Jurkat, Clone E6-1 (cell line): ENCODE results near the gene CALHM4.

Source experiments
- DNase-seq: peaks from one replicate; pipeline ENCODE4 v3.0.0-alpha.2; 2011; ENCODE audit warnings: low read depth, low spot score
- H3K4me3 ChIP-seq: 2 replicates; pipeline ENCODE4 v1.5.1; 2011; ENCODE audit warnings: mild to moderate bottlenecking, low read length, control low read depth, moderate library complexity

CALHM4 gene

DNA sequence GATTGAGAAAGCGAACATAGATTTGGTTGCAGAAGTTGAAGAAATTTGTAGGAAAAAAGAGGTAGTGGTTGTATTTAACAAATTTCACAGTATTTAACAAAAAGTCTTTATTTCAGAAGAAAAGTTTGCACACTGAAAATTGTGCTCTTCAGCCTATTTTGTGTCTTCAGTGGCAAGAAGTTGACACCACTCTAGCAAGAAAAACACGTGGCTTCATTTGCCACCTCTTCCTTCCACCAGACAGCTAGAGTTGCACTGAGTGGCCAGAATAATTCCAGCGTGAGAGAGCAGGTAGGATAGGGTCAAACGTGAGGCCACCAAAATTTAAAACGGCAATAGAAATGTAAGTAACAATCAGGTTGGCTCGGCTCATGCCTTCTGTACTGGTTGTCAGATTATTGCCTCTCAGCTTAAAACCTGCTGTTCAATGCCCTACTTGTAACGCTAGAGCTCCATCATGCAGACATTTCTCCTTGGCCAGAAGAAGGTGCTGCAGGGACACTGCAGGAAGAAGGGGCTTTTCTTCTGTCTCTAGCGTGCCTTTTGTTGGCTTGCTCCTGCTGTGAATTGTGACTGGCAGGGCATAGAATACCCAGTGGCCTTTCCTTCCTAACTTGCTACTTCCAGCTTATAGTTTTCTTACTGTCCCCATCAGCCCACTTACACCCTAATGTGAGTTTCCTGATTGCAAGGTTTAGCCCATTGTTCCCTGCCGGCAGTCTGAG lies 20.2 kb upstream of the CALHM4 start:
- no peak for DNase-seq

DNA sequence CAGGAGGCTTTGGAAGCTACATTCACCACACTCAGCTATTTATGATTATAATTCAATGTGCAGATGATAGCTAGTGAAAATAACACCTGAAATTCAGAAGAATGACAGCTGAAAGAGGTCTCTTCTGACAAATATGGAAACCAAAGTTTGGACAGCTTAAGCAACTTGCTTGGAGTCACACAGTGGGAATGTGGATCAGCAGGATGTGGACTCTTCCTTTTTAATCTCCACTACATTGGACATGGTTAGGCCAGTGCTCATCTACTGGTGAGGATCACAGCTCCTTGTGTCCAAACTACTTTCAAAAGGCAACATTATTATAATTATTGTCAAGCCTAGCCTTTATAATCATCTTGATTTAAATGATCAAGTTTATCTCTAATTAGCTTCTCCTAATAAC lies 18.4 kb upstream of the CALHM4 start:
- no peak overlapping the region for H3K4me3 ChIP-seq
- DNase-seq, result no peak

More for the DNA sequence above, 20.2 kb upstream of the CALHM4 start:
- no peak overlapping the region for H3K4me3 ChIP-seq

- peak; percentile 59 for DNase-seq
- H3K4me3 ChIP-seq, result no peak overlapping the region
These were observed 17.3 kb upstream of the CALHM4 start for GRCh38 chr6:116536216-116536621.

DNA sequence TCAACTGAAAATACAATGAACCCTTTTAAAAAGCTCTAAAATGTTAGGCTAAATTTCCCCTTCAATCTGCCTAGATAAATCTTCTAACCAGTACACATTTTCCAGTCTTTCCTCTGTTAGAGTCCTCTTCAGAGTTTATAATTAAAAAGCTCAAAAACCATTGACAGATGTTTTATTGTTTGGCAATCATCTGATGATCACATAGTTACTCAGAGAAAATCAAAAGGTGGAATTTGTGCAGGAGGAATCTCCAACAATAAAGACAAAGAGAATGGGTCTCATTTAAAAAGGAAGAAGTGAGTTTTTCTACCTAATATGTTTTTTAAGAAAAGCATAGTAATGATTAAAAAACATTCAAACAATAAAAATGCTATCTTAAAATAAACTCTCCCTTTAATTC lies 11.1 kb upstream of the CALHM4 start:
- no peak for DNase-seq
- H3K4me3 ChIP-seq, result no peak overlapping the region

GRCh38 chr6:116543149-116543548 lies 10.4 kb upstream of the CALHM4 start:
- no peak overlapping the region for H3K4me3 ChIP-seq
- DNase-seq, result no peak

DNA sequence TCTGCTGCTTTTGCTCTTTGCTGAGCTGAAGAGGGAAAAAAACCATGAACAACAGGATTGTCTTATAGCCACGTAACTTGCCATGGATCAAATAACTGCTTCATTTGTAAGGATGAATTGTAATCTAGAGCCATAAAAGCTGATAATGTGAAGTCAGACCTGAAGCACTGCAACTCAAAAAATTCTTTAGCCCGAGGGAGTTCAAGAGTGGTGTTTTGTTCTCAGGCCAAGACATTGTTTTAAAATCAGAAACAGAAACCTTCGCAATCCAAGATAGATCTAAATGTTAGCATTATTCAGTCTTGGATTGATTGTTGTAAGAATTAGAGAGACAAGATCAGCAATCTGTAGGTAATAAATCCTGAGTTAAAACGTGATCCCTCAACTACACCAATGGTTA lies 7.9 kb upstream of the CALHM4 start, which contains the start of gene TRAPPC3L:
TSS of gene TRAPPC3L (minus strand) at position 34 of the 400 bp plus-strand sequence. CDS start 170 bp downstream, outside the sequence.
- H3K4me3 ChIP-seq, result no peak within 1 kb of the TSS
- no peak for DNase-seq

DNA sequence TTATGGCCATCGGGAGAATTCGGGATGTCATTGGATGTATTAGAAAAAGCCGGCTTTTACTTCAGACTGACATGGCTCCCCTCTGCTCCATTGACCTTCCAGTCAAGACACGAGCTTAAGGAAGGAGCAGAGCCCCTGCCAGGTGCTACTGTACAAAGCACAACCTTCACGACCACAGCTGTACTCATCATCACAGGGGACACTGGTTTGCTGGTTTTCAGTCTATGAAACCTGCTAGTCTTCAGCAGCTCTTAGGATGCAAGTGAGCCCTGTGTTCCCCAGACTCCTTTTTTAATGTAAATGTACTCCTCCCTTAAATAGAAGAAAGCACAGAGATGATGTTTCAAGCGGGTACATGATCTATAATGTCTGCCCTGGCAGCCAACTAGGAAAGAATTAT lies 6.2 kb upstream of the CALHM4 start:
- H3K4me3 ChIP-seq, result no peak overlapping the region
- no peak for DNase-seq

GRCh38 chr6:116550796-116551195 lies 2.8 kb upstream of the CALHM4 start:
- no peak overlapping the region for H3K4me3 ChIP-seq
- DNase-seq, result no peak

DNA sequence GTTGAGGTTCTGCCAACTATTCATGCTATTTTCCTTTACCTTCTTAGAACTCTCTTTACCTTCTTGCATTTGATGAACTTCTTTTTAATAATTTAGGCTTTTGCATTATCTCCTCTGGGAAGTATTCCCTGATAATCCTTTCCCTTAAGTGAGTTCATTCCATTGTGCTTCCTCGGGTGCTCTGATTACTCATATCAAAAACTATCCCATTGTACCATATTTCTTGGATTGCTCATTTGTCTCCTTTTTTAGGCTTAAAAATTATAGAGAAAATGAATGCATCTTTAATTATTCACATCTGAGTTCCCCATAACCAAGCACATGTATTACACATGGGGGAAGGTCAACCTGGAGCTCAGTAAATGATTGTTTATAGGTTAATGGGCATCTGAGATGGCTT lies 2.5 kb downstream of the CALHM4 start:
- H3K4me3 ChIP-seq, result no peak overlapping the region
- DNase-seq, result no peak

- no peak overlapping the region for H3K4me3 ChIP-seq
- DNase-seq, result no peak
These were observed 3.4 kb downstream of the CALHM4 start for GRCh38 chr6:116556814-116557415.

DNA sequence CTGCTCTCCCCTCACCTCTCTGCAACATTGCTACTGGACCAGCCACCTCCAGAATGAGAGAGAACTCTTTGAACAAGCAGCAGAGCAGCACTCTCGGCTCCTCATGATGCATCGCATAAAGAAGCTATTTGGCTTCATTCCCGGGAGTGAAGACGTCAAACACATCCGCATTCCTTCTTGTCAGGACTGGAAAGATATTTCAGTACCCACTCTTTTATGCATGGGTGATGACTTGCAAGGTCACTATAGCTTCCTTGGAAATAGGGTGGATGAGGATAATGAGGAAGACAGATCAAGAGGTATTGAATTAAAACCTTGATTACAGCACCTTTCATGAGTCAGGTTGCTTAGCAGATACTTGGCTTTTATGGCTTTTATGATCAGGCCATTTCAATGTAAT lies 4.3 kb downstream of the CALHM4 start:
- DNase-seq, result no peak
- H3K4me3 ChIP-seq, result no peak overlapping the region

DNA sequence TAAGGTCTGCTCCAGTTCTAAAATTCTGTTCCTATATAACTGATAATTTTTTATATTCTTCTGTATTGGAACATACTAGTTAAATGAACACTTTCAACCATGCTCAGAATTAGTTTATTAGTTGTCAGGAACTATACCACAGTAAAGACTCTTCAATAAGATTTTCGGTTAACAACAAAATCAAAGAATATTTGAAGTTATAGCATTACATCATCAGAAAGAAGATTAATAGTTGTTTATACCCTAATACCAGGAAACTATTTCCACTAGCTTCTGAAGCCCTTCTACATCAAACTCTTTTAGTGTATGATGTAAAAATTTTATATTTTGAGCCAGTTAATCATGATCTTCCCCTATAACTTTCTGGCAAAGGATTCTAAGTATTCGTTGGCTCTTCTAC lies 6.6 kb downstream of the CALHM4 start:
- no peak for DNase-seq
- no peak overlapping the region for H3K4me3 ChIP-seq

- no peak overlapping the region for H3K4me3 ChIP-seq
- peak; percentile 54 for DNase-seq
These were observed 7.9 kb downstream of the CALHM4 start for GRCh38 chr6:116561377-116562018.

DNA sequence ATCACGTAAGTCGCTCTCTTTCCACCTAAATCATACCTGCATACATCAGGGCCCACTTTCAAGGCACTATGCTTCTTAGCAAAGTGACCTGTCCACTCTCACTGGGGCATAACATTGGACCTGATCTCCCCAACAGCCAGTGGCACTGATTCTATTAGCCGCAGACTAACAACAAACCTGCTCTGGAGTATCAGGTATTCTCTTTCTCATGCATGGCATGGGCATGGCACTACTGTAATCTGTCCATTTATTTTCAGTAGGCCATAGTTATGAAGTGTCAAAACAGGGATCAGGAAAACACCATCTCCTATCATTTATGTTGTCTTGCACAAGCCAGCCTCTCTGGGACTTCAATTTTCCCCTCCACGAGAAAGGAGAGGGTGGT lies 8.5 kb downstream of the CALHM4 start:
- H3K4me3 ChIP-seq, result no peak overlapping the region
- DNase-seq, result no peak

GRCh38 chr6:116562614-116563013 lies 9.1 kb downstream of the CALHM4 start:
- no peak for DNase-seq
- no peak overlapping the region for H3K4me3 ChIP-seq

GRCh38 chr6:116563830-116564229 lies 10.3 kb downstream of the CALHM4 start:
- no peak for DNase-seq
- no peak overlapping the region for H3K4me3 ChIP-seq

GRCh38 chr6:116564311-116564710 lies 10.8 kb downstream of the CALHM4 start:
- no peak for DNase-seq
- H3K4me3 ChIP-seq, result no peak overlapping the region

- no peak for DNase-seq
- H3K4me3 ChIP-seq, result no peak overlapping the region
These were observed 11.6 kb downstream of the CALHM4 start for GRCh38 chr6:116564921-116565872.

DNA sequence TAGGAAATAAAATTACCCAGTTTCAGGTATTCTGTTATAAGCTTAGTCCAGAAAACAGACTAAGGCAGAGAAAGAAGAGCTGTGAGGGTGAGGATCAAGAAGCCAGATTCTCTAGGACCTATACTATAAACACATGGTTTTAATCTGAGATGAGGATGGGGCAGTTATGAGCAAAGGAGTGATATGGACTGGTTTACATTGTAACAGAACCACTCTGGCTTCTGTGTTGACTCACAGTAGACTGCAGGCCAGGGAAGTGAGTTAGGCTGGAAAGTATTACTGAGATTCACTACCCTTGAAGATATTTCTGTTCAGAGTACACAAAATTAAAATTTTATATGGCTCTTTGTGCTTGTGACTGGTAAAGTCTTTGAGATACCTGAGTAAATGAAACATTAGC lies 14.6 kb downstream of the CALHM4 start:
- DNase-seq, result no peak
- H3K4me3 ChIP-seq, result no peak overlapping the region
